ENCODE measurements around the gene AOAH.

The AOAH gene

GRCh38 chr7:36677769-36678437 lies 46.4 kb downstream of the AOAH start:
- no peak for TF ChIP-seq CTCF (IDR thresholded peaks at IDR 0.05; ENCODE audit: control insufficient read depth, insufficient read depth, low read depth, low read length, missing control alignments)
- DNase-seq (ENCODE audit: low read depth) = no peak
- no peak overlapping the region for H3K4me3 ChIP-seq (ENCODE audit: control insufficient read depth, low read depth, low read length)

DNA sequence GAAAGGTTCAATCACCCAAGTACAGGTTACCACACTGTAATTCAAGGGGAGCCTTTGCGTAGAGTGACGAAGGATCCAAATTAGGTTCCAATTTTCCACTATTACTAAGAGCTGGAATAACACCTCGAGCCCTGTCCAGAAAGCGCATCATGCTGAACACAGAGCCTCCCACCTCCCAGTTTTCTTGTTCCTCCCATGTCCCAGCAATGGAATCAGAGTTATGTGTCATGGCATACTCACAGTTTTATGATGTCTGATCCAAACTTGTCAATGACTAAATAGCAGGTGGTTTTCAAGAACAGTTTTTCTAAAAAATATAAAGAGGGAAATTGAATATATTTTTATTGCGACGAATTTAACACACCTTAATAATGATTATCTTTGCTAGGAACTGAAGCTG lies 50.6 kb downstream of the AOAH start:
- DNase-seq (ENCODE audit: low read depth) = no peak
- H3K4me3 ChIP-seq (ENCODE audit: control insufficient read depth, low read depth, low read length) = no peak overlapping the region
- no peak for TF ChIP-seq CTCF (IDR thresholded peaks at IDR 0.05; ENCODE audit: control insufficient read depth, insufficient read depth, low read depth, low read length, missing control alignments)

- TF ChIP-seq CTCF (IDR thresholded peaks at IDR 0.05; ENCODE audit: control insufficient read depth, insufficient read depth, low read depth, low read length, missing control alignments) = no peak
- H3K4me3 ChIP-seq (ENCODE audit: control insufficient read depth, low read depth, low read length) = no peak overlapping the region
- no peak for DNase-seq (ENCODE audit: low read depth)
Observed at GRCh38 chr7:36671432-36671829, 52.9 kb downstream of the AOAH start.

DNA sequence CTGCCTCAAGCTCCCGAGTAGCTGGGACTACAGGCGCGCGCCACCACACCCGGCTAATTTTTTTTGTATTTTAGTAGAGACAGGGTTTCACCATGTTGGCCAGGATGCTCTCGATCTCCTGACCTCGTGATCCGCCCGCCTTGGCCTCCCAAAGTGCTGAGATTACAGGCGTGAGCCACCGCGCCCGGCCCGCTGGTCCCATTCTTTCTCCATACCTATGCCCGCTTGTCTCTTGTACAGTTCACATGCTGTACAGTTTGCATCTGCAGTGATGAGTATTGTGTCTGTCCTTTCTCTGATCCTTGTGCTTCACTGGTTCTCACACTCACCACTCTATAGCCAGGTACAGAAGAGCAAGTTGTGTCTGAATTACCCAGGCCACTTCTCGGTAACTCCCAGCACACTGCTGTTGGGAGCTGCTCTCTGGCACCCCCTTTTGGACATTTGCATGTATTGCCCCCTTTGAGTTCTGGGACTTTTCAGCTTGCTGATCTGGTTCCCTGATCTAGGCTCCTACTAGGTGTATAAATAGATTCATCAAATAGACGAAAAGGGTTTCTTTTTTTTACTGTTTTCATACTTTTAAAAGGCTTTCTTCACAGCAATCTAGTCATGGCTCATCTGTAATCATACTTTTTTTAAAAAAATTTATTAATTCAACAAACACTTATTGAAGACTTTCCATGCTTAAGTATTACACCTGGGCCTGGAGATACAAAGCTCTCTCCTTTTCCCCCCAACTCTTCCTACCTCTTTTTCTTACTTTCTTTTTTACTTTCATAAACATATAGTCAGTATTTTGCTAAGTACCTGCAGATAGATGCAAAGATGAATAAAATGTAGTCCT lies 53.5 kb downstream of the AOAH start:
- H3K4me3 ChIP-seq (ENCODE audit: control insufficient read depth, low read depth, low read length) = no peak overlapping the region
- peak; percentile 96 for TF ChIP-seq CTCF (IDR thresholded peaks at IDR 0.05; ENCODE audit: control insufficient read depth, insufficient read depth, low read depth, low read length, missing control alignments)
- no peak for DNase-seq (ENCODE audit: low read depth)

GRCh38 chr7:36668750-36669149 lies 55.5 kb downstream of the AOAH start:
- no peak for DNase-seq (ENCODE audit: low read depth)

GRCh38 chr7:36668080-36668479 lies 56.2 kb downstream of the AOAH start:
- no peak overlapping the region for H3K4me3 ChIP-seq (ENCODE audit: control insufficient read depth, low read depth, low read length)
- no peak for DNase-seq (ENCODE audit: low read depth)
- no peak for TF ChIP-seq CTCF (IDR thresholded peaks at IDR 0.05; ENCODE audit: control insufficient read depth, insufficient read depth, low read depth, low read length, missing control alignments)

More at GRCh38 chr7:36668750-36669149, 55.5 kb downstream of the AOAH start:
- no peak overlapping the region for H3K4me3 ChIP-seq (ENCODE audit: control insufficient read depth, low read depth, low read length)
- no peak for TF ChIP-seq CTCF (IDR thresholded peaks at IDR 0.05; ENCODE audit: control insufficient read depth, insufficient read depth, low read depth, low read length, missing control alignments)

All from AG09309 (cell line).